ENCODE results near the gene APRT. TPM values are rescaled to one million over a fixed set of nuclear protein-coding genes. Genes with fewer than 3 reads are reported as not detected.

The APRT gene
- total and polyA plus RNA-seq, 9 of the 15 experiments (the other 6 are each of a cell fraction or from before 2014, with no cell fraction given) = 41.7 to 409 (median 146) TPM

GRCh38 chr16:88774544-88775393 lies 37.0 kb downstream of the APRT start (continued):
- TF ChIP-seq TEAD1 (CRISPR knock-in tag; IDR thresholded peaks at IDR 0.05) (0 out of 4 replicates have a peak, but pooled peaks of 1 of the 2 experiments have one; percentile 28), TAF15 (IDR thresholded peaks at IDR 0.05; ENCODE audit: low read depth, low read length) (no peak), WHSC1 (IDR thresholded peaks at IDR 0.05; ENCODE audit: low read length) (peak; percentile 83)

GRCh38 chr16:88773812-88774291 lies 37.9 kb downstream of the APRT start:
- WGBS (ENCODE audit: insufficient coverage, low coverage, missing lambda C conversion rate) = 0% methylated on average over 12 of the region's 12 CpGs
- Histone ChIP-seq H3K9ac (ENCODE audit: insufficient read depth in 1 of 2, low read depth in 2 of 2, low read length in 2 of 2) (peak overlapping the region; percentile 75 to 91), H3K4me1 (replicated peaks in 1 of 2; ENCODE audit: control insufficient read depth in 2 of 2, insufficient read depth in 2 of 2, low read length in 2 of 2) (peaks cover 62 to 99% of the 10 kb centered on the region in 2 experiments), H3K9me1 (ENCODE audit: control insufficient read depth, insufficient read depth, low read length) (peaks cover 1% of the 10 kb centered on the region), H3K4me3 (peak overlapping the region; percentile 26), H3K4me2 (ENCODE audit: insufficient read depth, low read length) (peak overlapping the region; percentile 82), H3K27ac (ENCODE audit: extremely low read depth, low read depth, low read length) (peak overlapping the region; percentile 87), H3K36me3 (ENCODE audit: control insufficient read depth, insufficient read depth, low read length) (peaks cover 67% of the 10 kb centered on the region), H2AFZ (ENCODE audit: low read depth, low read length) (no peak overlapping the region), H4K20me1 (replicated peaks; ENCODE audit: control insufficient read depth, insufficient read depth, low read length) (peaks cover 9% of the 10 kb centered on the region), H3K27me3 (ENCODE audit: control insufficient read depth in 2 of 2, insufficient read depth in 2 of 2, low read length in 2 of 2) (no peaks in the 10 kb centered on the region), H3K9me3 (replicated peaks; ENCODE audit: control insufficient read depth, insufficient read depth, low read depth, low read length) (no peaks in the 10 kb centered on the region), H3K79me2 (ENCODE audit: control insufficient read depth, insufficient read depth, low read length) (peaks cover 99% of the 10 kb centered on the region)
- DNase-seq (ENCODE audit: extremely low read depth in 1 of 4, low spot score in 3 of 4) (peak; percentile 86 to 100 (median 92)), FAIRE-seq (peak; percentile 99), ATAC-seq (peak; percentile 71)
- no TSS peak for BruUV-seq (replicated peaks)
- CTCF ChIA-PET (ENCODE audit: low intra/inter-chr PET ratio) = interaction anchor here (0.9 kb wide), 1 partner anchor 36 kb away, joined by 4 read pairs; no protein-coding TSS in a partner anchor
- POLR2A ChIA-PET = interaction anchor here (0.6 to 7.2 kb wide), 18 partner anchors 8 to 883 kb away, joined by 3 to 124 read pairs (median 5); partner anchors contain the start of gene PIEZO1
- in situ Hi-C loops (cut with MboI) = no loop called here
- intact Hi-C loops (cut with micrococcal nuclease) = loop anchor here (1.0 to 5.0 kb wide), 3 partner anchors 9 to 87 kb away; partner anchors contain the start of gene SNAI3
- TF ChIP-seq PTBP1 (IDR thresholded peaks at IDR 0.05; ENCODE audit: low read depth, low read length) = peak; percentile 84; the same call in 1 of the 2 replicates
- peak; percentile 97 for TF ChIP-seq SMARCB1 (IDR thresholded peaks at IDR 0.05; ENCODE audit: insufficient read length, low read depth)
- no peak for TF ChIP-seq E2F5 (CRISPR knock-in tag; IDR thresholded peaks at IDR 0.05)
- no peak for TF ChIP-seq SNRNP70 (optimal IDR thresholded peaks at IDR 0.05; ENCODE audit: low read depth, low read length)
- TF ChIP-seq KLF13 (tag; IDR thresholded peaks at IDR 0.05; ENCODE audit: borderline replicate concordance, low read depth) = peak; percentile 94
- no peak for TF ChIP-seq PBX2 (CRISPR knock-in tag; IDR thresholded peaks at IDR 0.05; ENCODE audit: low read depth)
- 0 out of 2 replicates have a peak, but pooled peaks have one; percentile 2 for TF ChIP-seq PBX2 (tag; conservative IDR thresholded peaks at IDR 0.05; ENCODE audit: low read depth)
- TF ChIP-seq GMEB1 (CRISPR knock-in tag; IDR thresholded peaks at IDR 0.05) = 0 out of 2 replicates have a peak, but pooled peaks have one; percentile 34
